Epidermal melanocyte (primary cell): ENCODE results near the gene NPFFR1.
"Not testable (repeated sequence)": the region's sequence is repeated elsewhere in the genome, so short reads cannot be mapped to it uniquely, and the experiment has no call there.

Source experiments
- DNase-seq: peaks from one replicate; pipeline ENCODE4 v3.0.0; 2011; ENCODE audit warnings: low spot score; ENCODE audit not compliant: insufficient read length

The NPFFR1 gene

GRCh38 chr10:70227548-70228320 is 56.1 kb downstream of the NPFFR1 start:
- no peak for DNase-seq

GRCh38 chr10:70223728-70224127 is 60.1 kb downstream of the NPFFR1 start:
- no peak for DNase-seq

- not testable (repeated sequence) for DNase-seq
Measured at GRCh38 chr10:70222811-70223447, 60.9 kb downstream of the NPFFR1 start.

- no peak for DNase-seq
Measured at GRCh38 chr10:70222340-70222794, 61.4 kb downstream of the NPFFR1 start.

- no peak for DNase-seq
Measured at GRCh38 chr10:70221030-70221429, 62.8 kb downstream of the NPFFR1 start.

- no peak for DNase-seq
Measured at GRCh38 chr10:70212879-70213278, 70.9 kb downstream of the NPFFR1 start.

GRCh38 chr10:70212277-70212676 is 71.5 kb downstream of the NPFFR1 start:
- no peak for DNase-seq

- no peak for DNase-seq
Measured at GRCh38 chr10:70206762-70207161, 77.0 kb downstream of the NPFFR1 start.

GRCh38 chr10:70201105-70201504 is 82.7 kb downstream of the NPFFR1 start:
- DNase-seq = no peak

- DNase-seq = no peak
Measured at GRCh38 chr10:70198696-70199466, 84.9 kb downstream of the NPFFR1 start.
